ENCODE measurements around the gene SLC26A9.
"Not testable (repeated sequence)": the region's sequence is repeated elsewhere in the genome, so short reads cannot be mapped to it uniquely, and the experiment has no call there.

The SLC26A9 gene

GRCh38 chr1:205883792-205884191 lies 59.5 kb downstream of the SLC26A9 start:
- no peak for DNase-seq

- DNase-seq, result no peak
These were observed 62.3 kb downstream of the SLC26A9 start for GRCh38 chr1:205880923-205881322.

GRCh38 chr1:205879974-205880373 lies 63.3 kb downstream of the SLC26A9 start:
- no peak for DNase-seq

GRCh38 chr1:205878026-205878425 lies 65.2 kb downstream of the SLC26A9 start:
- DNase-seq, result no peak

GRCh38 chr1:205873148-205873547 lies 70.1 kb downstream of the SLC26A9 start:
- DNase-seq, result not testable (repeated sequence)

- no peak for DNase-seq
These were observed 73.0 kb downstream of the SLC26A9 start for GRCh38 chr1:205870236-205870635.
